Skeletal muscle satellite cell (primary cell): ENCODE data around the gene MIS12.

Source experiments
- H3K27me3 ChIP-seq: 2 replicates; pipeline ENCODE4 v1.7.0; 2013; ENCODE audit warnings: low read length; ENCODE audit not compliant: control insufficient read depth, insufficient read depth
- H3K36me3 ChIP-seq: 2 replicates; pipeline ENCODE4 v1.7.0; 2013; ENCODE audit warnings: mild to moderate bottlenecking, control low read depth, low read length; ENCODE audit not compliant: insufficient read depth
- H3K4me1 ChIP-seq: 2 replicates; pipeline ENCODE4 v1.7.0; 2013; ENCODE audit warnings: low read length; ENCODE audit not compliant: control insufficient read depth, insufficient read depth
- H3K4me2 ChIP-seq: 2 replicates; pipeline ENCODE4 v1.7.0; 2013; ENCODE audit warnings: mild to moderate bottlenecking, low read length
- H3K4me3 ChIP-seq: 2 replicates; pipeline ENCODE4 v1.7.0; 2013; ENCODE audit warnings: low read length
- H3K9ac ChIP-seq: 2 replicates; pipeline ENCODE4 v1.7.0; 2013; ENCODE audit warnings: mild to moderate bottlenecking, low read depth, low read length, moderate library complexity
- H3K9me3 ChIP-seq: replicated peaks from 2 replicates; pipeline ENCODE4 v1.7.0; 2013; ENCODE audit warnings: mild to moderate bottlenecking, control low read depth, low read length

MIS12 gene

DNA sequence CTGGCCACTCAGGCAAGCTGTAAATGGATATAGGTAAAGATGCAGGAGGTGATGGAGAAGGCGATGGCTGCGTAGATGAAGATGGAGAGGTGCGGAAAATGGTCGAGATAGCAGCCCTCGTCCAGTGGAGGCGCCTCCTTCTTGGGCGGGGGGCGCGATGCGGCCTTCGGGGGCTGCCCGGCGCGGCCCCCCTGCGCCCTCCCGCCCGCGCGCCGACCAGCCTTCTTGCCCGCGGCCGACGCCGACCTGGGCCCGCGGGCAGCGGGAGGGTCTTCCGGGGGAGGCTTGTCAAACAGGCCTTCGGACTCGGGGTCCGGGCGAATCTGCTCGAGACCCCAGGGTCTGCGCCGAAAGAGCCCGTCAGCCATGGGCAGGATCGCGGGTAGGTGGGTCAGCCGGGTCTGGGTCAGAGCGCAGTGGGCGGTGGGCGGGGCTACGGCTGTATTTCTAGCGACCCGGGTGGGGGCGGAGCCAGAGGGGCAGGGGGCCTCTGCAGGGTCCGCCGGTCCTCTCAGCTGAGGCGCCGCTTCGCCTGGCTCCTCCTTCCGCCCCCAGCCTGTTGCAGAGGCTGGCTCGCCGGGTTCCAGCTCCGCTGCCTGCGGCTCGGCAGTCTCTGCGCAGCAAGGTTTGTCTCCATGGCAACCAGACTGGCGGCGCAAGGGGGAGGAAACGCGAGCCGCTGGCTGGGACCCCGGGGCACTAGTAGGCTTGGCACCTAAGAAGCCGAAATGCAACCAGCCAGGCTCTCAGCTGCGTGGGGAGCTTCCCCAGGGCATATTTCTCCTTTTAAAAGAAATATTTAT is 14.4 kb downstream of the MIS12 start:
- H3K27me3 ChIP-seq = no peaks in the 10 kb centered on the region
- peak overlapping the region; percentile 88 for H3K4me2 ChIP-seq
- peaks cover 12% of the 10 kb centered on the region for H3K4me1 ChIP-seq
- H3K36me3 ChIP-seq = peaks cover 3% of the 10 kb centered on the region
- no peaks in the 10 kb centered on the region for H3K9me3 ChIP-seq
- H3K4me3 ChIP-seq = peak overlapping the region; percentile 78
- H3K9ac ChIP-seq = peak overlapping the region; percentile 61

DNA sequence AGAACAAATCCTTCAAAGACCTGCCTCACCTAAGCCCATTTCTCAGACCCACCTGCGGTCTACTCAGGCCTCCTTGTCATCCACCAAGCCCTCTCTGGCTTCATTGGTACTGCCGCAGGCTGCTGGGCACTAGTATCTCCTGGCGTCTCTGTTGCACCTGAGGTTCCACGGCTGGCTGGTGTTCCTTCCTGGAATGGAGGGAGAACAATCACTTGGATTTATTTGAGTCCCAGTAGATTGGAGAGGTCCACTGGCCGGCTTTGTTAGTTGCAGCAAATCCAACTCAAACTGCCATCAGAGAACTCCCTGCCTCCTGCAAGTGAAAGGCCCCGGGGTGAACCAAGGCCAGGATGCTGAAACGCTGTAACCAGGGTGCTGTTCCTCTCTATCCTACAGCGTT is 15.3 kb downstream of the MIS12 start:
- no peaks in the 10 kb centered on the region for H3K27me3 ChIP-seq
- H3K9me3 ChIP-seq = no peaks in the 10 kb centered on the region
- H3K9ac ChIP-seq = no peak overlapping the region
- no peak overlapping the region for H3K4me3 ChIP-seq
- H3K4me1 ChIP-seq = peaks cover 12% of the 10 kb centered on the region
- peaks cover 3% of the 10 kb centered on the region for H3K36me3 ChIP-seq
- H3K4me2 ChIP-seq = no peak overlapping the region

- Histone ChIP-seq H3K4me2 (no peak overlapping the region), H3K36me3 (peaks cover 3% of the 10 kb centered on the region), H3K9ac (no peak overlapping the region), H3K4me1 (peaks cover 12% of the 10 kb centered on the region), H3K9me3 (no peaks in the 10 kb centered on the region), H3K4me3 (no peak overlapping the region), H3K27me3 (no peaks in the 10 kb centered on the region)
Observed at GRCh38 chr17:5502552-5502951, 16.2 kb downstream of the MIS12 start.

DNA sequence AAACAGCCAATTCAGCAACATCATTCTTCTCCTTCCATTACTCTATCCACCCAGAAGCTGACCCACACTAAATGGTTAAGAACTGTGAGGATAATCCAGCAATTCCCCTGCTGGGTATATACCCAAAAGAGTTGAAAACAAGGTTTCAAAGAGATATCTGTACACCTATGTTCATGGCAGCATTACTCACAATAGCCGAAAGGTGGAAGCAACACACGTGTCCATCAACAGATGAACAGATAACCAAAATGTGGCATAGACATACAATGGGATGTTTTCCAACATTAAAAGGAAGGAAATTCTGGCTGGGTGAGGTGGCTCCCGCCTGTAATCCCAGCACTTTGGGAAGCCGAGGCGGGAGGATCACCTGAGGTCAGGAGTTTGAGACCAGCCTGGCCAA is 19.9 kb downstream of the MIS12 start:
- Histone ChIP-seq H3K9ac (no peak overlapping the region), H3K9me3 (no peaks in the 10 kb centered on the region), H3K36me3 (peaks cover 3% of the 10 kb centered on the region), H3K4me3 (no peak overlapping the region), H3K27me3 (no peaks in the 10 kb centered on the region), H3K4me1 (peaks cover 16% of the 10 kb centered on the region), H3K4me2 (no peak overlapping the region)

DNA sequence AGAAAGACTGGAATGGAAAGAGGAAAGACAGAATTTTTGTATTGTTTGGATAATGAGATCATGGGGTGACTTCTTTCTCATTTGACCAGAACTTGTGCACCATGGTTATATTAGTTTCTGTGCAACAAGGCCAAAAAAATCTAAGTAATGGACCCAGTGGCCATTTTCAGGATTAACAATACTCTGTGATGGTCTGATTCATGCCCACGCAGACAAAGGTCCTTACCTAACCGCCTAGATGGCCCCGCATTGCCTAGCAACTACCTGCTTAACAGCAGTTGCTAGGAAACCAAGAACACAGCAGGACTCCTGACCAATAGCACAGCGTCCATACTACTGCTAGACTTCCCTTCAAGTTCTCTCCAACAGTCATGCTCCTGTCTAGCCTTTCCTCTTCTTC is 22.4 kb downstream of the MIS12 start:
- Histone ChIP-seq H3K9me3 (no peaks in the 10 kb centered on the region), H3K4me2 (no peak overlapping the region), H3K9ac (peak overlapping the region; percentile 25), H3K4me1 (peaks cover 16% of the 10 kb centered on the region), H3K27me3 (no peaks in the 10 kb centered on the region), H3K4me3 (no peak overlapping the region), H3K36me3 (peaks cover 3% of the 10 kb centered on the region)

- peaks cover 6% of the 10 kb centered on the region for H3K36me3 ChIP-seq
- no peaks in the 10 kb centered on the region for H3K27me3 ChIP-seq
- H3K9me3 ChIP-seq = no peaks in the 10 kb centered on the region
- no peak overlapping the region for H3K4me3 ChIP-seq
- H3K9ac ChIP-seq = peak overlapping the region; percentile 25
- H3K4me1 ChIP-seq = peaks cover 16% of the 10 kb centered on the region
- no peak overlapping the region for H3K4me2 ChIP-seq
Observed at GRCh38 chr17:5509482-5509881, 23.1 kb downstream of the MIS12 start.

DNA sequence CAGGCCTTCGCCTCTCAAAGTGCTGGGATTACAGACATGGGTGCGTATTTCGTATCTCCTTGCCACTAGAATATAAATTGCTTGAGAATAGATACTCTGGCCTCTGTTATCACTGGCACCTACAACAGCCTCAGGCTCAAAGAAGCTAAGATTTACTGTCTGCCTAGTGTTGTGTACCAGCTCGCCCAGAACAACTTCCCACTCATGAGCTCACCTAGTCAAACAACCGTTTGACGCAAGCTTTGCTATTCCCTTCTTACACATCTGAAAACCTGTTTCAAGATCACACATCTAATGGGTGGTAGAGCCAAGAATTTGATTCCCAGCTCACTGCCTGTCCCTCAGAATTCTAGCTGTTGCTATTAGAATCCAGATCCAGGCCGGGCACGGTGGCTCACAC is 24.4 kb downstream of the MIS12 start:
- Histone ChIP-seq H3K36me3 (peaks cover 12% of the 10 kb centered on the region), H3K4me1 (peaks cover 22% of the 10 kb centered on the region), H3K4me3 (no peak overlapping the region)

GRCh38 chr17:5511401-5512225 is 25.2 kb downstream of the MIS12 start:
- no peak overlapping the region for H3K9ac ChIP-seq
- H3K36me3 ChIP-seq = peaks cover 12% of the 10 kb centered on the region
- no peak overlapping the region for H3K4me2 ChIP-seq
- H3K27me3 ChIP-seq = no peaks in the 10 kb centered on the region
- no peak overlapping the region for H3K4me3 ChIP-seq
- peaks cover 29% of the 10 kb centered on the region for H3K4me1 ChIP-seq
- no peaks in the 10 kb centered on the region for H3K9me3 ChIP-seq

More for the DNA sequence above, 24.4 kb downstream of the MIS12 start:
- H3K4me2 ChIP-seq = no peak overlapping the region
- H3K9me3 ChIP-seq = no peaks in the 10 kb centered on the region
- no peak overlapping the region for H3K9ac ChIP-seq
- no peaks in the 10 kb centered on the region for H3K27me3 ChIP-seq

- Histone ChIP-seq H3K4me1 (peaks cover 39% of the 10 kb centered on the region), H3K27me3 (no peaks in the 10 kb centered on the region), H3K9me3 (no peaks in the 10 kb centered on the region), H3K4me3 (no peak overlapping the region), H3K9ac (no peak overlapping the region), H3K36me3 (peaks cover 12% of the 10 kb centered on the region), H3K4me2 (no peak overlapping the region)
Observed at GRCh38 chr17:5513628-5514027, 27.3 kb downstream of the MIS12 start.

- no peaks in the 10 kb centered on the region for H3K9me3 ChIP-seq
- H3K4me2 ChIP-seq = no peak overlapping the region
- H3K4me3 ChIP-seq = no peak overlapping the region
- H3K4me1 ChIP-seq = peaks cover 25% of the 10 kb centered on the region
- H3K9ac ChIP-seq = no peak overlapping the region
- H3K36me3 ChIP-seq = peaks cover 12% of the 10 kb centered on the region
- H3K27me3 ChIP-seq = no peaks in the 10 kb centered on the region
Observed at GRCh38 chr17:5514976-5515375, 28.6 kb downstream of the MIS12 start.

DNA sequence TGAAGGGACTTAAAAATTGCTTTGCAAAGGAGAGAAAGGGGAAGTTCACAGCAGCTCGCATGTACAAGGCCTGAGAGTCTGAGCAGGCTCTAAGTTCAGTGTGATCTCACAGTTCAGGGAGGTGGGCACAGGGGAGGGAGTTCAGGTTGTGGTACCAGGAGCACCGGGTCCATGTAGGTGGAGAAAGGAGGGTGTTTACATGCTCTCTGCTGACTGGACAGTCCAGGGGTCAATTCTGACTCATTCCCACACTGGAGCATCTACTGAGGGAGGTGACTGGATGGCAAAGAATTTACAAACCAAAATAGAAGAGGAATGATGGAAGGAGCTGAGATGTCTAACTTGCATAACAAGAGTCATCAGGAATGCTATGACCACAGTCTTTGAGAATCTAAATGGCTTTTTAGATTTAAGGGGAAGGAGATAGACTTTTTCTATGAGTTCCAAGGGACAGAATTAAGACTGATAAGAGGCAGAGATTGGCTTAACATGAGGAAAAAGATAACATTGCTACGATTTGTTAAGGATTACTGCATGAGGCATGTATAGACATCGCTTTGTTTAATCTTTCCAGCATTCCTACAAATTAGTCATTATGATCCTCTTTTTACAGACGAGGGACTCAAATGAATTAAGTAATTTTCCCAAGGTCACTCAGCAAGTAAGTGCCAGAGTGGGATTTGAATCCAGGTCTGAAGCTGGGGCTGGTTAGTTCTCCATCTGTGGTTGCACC is 29.9 kb downstream of the MIS12 start:
- H3K4me1 ChIP-seq = peaks cover 25% of the 10 kb centered on the region
- H3K4me2 ChIP-seq = peak overlapping the region; percentile 61
- H3K4me3 ChIP-seq = peak overlapping the region; percentile 31
- peak overlapping the region; percentile 59 for H3K9ac ChIP-seq
- H3K27me3 ChIP-seq = no peaks in the 10 kb centered on the region
- H3K9me3 ChIP-seq = no peaks in the 10 kb centered on the region
- peaks cover 14% of the 10 kb centered on the region for H3K36me3 ChIP-seq
